HCT116 (cell line): ENCODE results near the gene SEMA4D. TPM values are rescaled to one million over a fixed set of nuclear protein-coding genes. Genes with fewer than 3 reads are reported as not detected.

Experiments used
- ATAC-seq: fragments of 200-7000 bp; cut with Tn5 transposase; 2 replicates; pipeline ENCODE4 v1.9.1; 2020; ENCODE audit warnings: mild to moderate bottlenecking, moderate library complexity
- BruUV-seq: library from RNA; stranded (reverse); fragments of 400-500 nt; replicated peaks from 2 replicates; lab custom pipeline; 2021; lab: Mats Ljungman, UMichigan
- CTCF ChIA-PET: fragments of 300-600 bp; sonication (Branson Sonifier 250); formaldehyde crosslinking; loops from one replicate; lab custom pipeline; 2021; ENCODE audit warnings: antibody characterized with exemption; lab: Charles Lee
- POLR2A ChIA-PET: fragments of 300-600, 350-600 bp; sonication (Branson Sonifier 250); formaldehyde crosslinking; loops from one replicate; lab custom pipeline; 2021; ENCODE audit warnings: antibody characterized with exemption; lab: Charles Lee
- RAD21 ChIA-PET, 2 experiments: fragments of 300-600 bp; sonication (Branson Sonifier 250); formaldehyde crosslinking; loops; one replicate each; lab custom pipeline; 2023; ENCODE audit warnings: low total read pairs in 2 of 2; ENCODE audit not compliant: uncharacterized antibody in 2 of 2, unreplicated experiment in 2 of 2, low non-redundant PET in 1 of 2; lab: Charles Lee
- DNase-seq: peaks from one replicate; pipeline ENCODE4 v3.0.0-alpha.2; 2010; ENCODE audit warnings: low read depth, low spot score
- H2AFZ ChIP-seq: fragments of 200-600 bp; shearing (Covaris generic), sonication (generic); 2 replicates; pipeline ENCODE4 v1.6.1; 2017; ENCODE audit warnings: low read depth, mixed run types, mixed read lengths, antibody characterized with exemption, low read length; ENCODE audit not compliant: poor library complexity, severe bottlenecking
- H3K27ac ChIP-seq: 2 replicates; pipeline ENCODE4 v1.5.1; 2012; ENCODE audit warnings: low read depth, low read length
- H3K27me3 ChIP-seq: fragments of 200-600 bp; sonication (generic); 2 replicates; pipeline ENCODE4 v1.6.1; 2016; ENCODE audit warnings: mixed run types, low read length, mixed read lengths; ENCODE audit not compliant: insufficient read depth
- H3K36me3 ChIP-seq, 2 experiments: fragments of 200-500 bp in 1 of 2; fragments of 200-600 bp in 1 of 2; sonication (Bioruptor generic) in 1 of 2; sonication (generic) in 1 of 2; 2 replicates each; pipeline versions ENCODE4 v1.5.1 to v1.6.1; 2014 to 2016; ENCODE audit warnings: low read length in 2 of 2, inconsistent platforms in 1 of 2, mixed read lengths in 1 of 2, mixed run types in 1 of 2; ENCODE audit not compliant: insufficient read depth in 2 of 2, control insufficient read depth in 1 of 2
- H3K4me1 ChIP-seq, 2 experiments: fragments of 200-600 bp in 1 of 2; sonication (generic) in 1 of 2; 2 replicates each; pipeline versions ENCODE4 v1.5.1 to v1.6.1; 2012 to 2017; ENCODE audit warnings: low read length in 2 of 2, inconsistent platforms in 1 of 2, mild to moderate bottlenecking in 1 of 2, mixed read lengths in 1 of 2, mixed run types in 1 of 2, moderate library complexity in 1 of 2; ENCODE audit not compliant: insufficient read depth in 2 of 2, control insufficient read depth in 1 of 2
- H3K4me2 ChIP-seq: fragments of 200-600 bp; sonication (generic); 2 replicates; pipeline ENCODE4 v1.6.1; 2017; ENCODE audit warnings: mixed run types, low read length, mixed read lengths
- H3K4me3 ChIP-seq, 2 experiments: fragments of 200-600 bp in 1 of 2; sonication (generic) in 1 of 2; replicated peaks in 1 of 2; 2 replicates each; pipeline ENCODE4 v1.5.1; 2011 to 2016; ENCODE audit warnings: low read length in 2 of 2, control low read depth in 1 of 2, low read depth in 1 of 2, mild to moderate bottlenecking in 1 of 2, mixed read lengths in 1 of 2, mixed run types in 1 of 2
- H3K79me2 ChIP-seq: fragments of 200-600 bp; sonication (generic); 2 replicates; pipeline ENCODE4 v1.6.1; 2017; ENCODE audit warnings: mild to moderate bottlenecking, mixed run types, low read length, moderate library complexity, mixed read lengths; ENCODE audit not compliant: insufficient read depth
- H3K9ac ChIP-seq: fragments of 200-600 bp; sonication (generic); 2 replicates; pipeline ENCODE4 v1.6.1; 2016; ENCODE audit warnings: low read length, mixed read lengths
- H3K9me2 ChIP-seq: fragments of 200-600 bp; sonication (generic), shearing (Covaris generic); 2 replicates; pipeline ENCODE4 v1.6.1; 2017; ENCODE audit warnings: mixed run types, mild to moderate bottlenecking, moderate library complexity; ENCODE audit not compliant: insufficient read depth
- H3K9me3 ChIP-seq, 2 experiments: fragments of 200-500 bp in 1 of 2; fragments of 200-600 bp in 1 of 2; sonication (Bioruptor generic) in 1 of 2; sonication (generic) in 1 of 2; 2 replicates each; pipeline ENCODE4 v1.6.1; 2014 to 2017; ENCODE audit warnings: low read length in 2 of 2, mixed read lengths in 2 of 2, inconsistent platforms in 1 of 2, low read depth in 1 of 2, mild to moderate bottlenecking in 1 of 2, mixed run types in 1 of 2, moderate library complexity in 1 of 2; ENCODE audit not compliant: control insufficient read depth in 1 of 2, insufficient read depth in 1 of 2
- H4K20me1 ChIP-seq: fragments of 200-600 bp; sonication (generic), shearing (Covaris generic); 2 replicates; pipeline ENCODE4 v1.6.1; 2017; ENCODE audit warnings: mixed run types, mild to moderate bottlenecking, moderate library complexity; ENCODE audit not compliant: insufficient read depth
- CBX3 ChIP-seq: IDR thresholded peaks from 2 replicates; pipeline ENCODE4 v1.6.1; 2012; ENCODE audit warnings: low read depth
- CTCF ChIP-seq, 3 experiments: fragments of 200-600 bp in 1 of 3; sonication (generic) in 1 of 3; IDR thresholded peaks in 2 of 3; conservative IDR thresholded peaks in 1 of 3; 2 replicates each; pipeline ENCODE4 v1.5.1; 2012 to 2017; ENCODE audit warnings: low read depth in 2 of 3, low read length in 2 of 3, antibody characterized with exemption in 1 of 3, borderline replicate concordance in 1 of 3, control low read depth in 1 of 3, mild to moderate bottlenecking in 1 of 3, mixed read lengths in 1 of 3, mixed run types in 1 of 3, moderate library complexity in 1 of 3; ENCODE audit not compliant: insufficient read depth in 1 of 3
- EGR1 ChIP-seq: IDR thresholded peaks from 2 replicates; pipeline ENCODE4 v1.6.1; 2012; ENCODE audit warnings: low read depth
- ELF1 ChIP-seq: IDR thresholded peaks from 2 replicates; pipeline ENCODE4 v1.6.1; 2012; ENCODE audit warnings: low read depth, borderline replicate concordance
- FOSL1 ChIP-seq: IDR thresholded peaks from 2 replicates; pipeline ENCODE4 v1.6.1; 2012; ENCODE audit warnings: low read depth
- JUND ChIP-seq: IDR thresholded peaks from 2 replicates; pipeline ENCODE4 v1.6.1; 2012
- POLR2A ChIP-seq: IDR thresholded peaks from 2 replicates; pipeline ENCODE4 v1.7.0; 2011; ENCODE audit warnings: borderline replicate concordance; ENCODE audit not compliant: insufficient read depth, insufficient read length; ENCODE audit errors: extremely low read depth
- RAD21 ChIP-seq: IDR thresholded peaks from 2 replicates; pipeline ENCODE4 v1.6.1; 2012; ENCODE audit warnings: low read depth, mild to moderate bottlenecking
- SIN3A ChIP-seq: IDR thresholded peaks from 2 replicates; pipeline ENCODE4 v1.6.1; 2012; ENCODE audit warnings: low read depth
- SP1 ChIP-seq: IDR thresholded peaks from 2 replicates; pipeline ENCODE4 v1.6.1; 2012; ENCODE audit warnings: low read depth
- SRF ChIP-seq: IDR thresholded peaks from 2 replicates; pipeline ENCODE4 v1.6.1; 2012; ENCODE audit warnings: low read depth
- TCF7L2 ChIP-seq: IDR thresholded peaks from 2 replicates; pipeline ENCODE4 v1.7.0; 2011; ENCODE audit warnings: borderline replicate concordance, inconsistent platforms; ENCODE audit not compliant: insufficient read depth, insufficient read length; ENCODE audit errors: extremely low read depth
- YY1 ChIP-seq: IDR thresholded peaks from 2 replicates; pipeline ENCODE4 v1.6.1; 2011; ENCODE audit warnings: low read length, low read depth, moderate library complexity, mild to moderate bottlenecking; ENCODE audit not compliant: insufficient replicate concordance; ENCODE audit errors: extremely low read depth
- ZFX ChIP-seq: fragments of 450-650 bp; IDR thresholded peaks from 2 replicates; pipeline ENCODE4 v1.6.1; 2017
- intact Hi-C: fragments of 100-400 bp; cut with micrococcal nuclease; formaldehyde crosslinking; loops from 2 replicates; pipeline ENCODE4 v1.10.0; 2022
- total RNA-seq: library from RNA; stranded (reverse); gene quantifications from one replicate; pipeline ENCODE4 v1.2.1, GENCODE V29; 2021; ENCODE audit not compliant: unreplicated experiment

The SEMA4D gene
- total RNA-seq, 1 experiment from 2014 or later: 32.0 TPM

DNA sequence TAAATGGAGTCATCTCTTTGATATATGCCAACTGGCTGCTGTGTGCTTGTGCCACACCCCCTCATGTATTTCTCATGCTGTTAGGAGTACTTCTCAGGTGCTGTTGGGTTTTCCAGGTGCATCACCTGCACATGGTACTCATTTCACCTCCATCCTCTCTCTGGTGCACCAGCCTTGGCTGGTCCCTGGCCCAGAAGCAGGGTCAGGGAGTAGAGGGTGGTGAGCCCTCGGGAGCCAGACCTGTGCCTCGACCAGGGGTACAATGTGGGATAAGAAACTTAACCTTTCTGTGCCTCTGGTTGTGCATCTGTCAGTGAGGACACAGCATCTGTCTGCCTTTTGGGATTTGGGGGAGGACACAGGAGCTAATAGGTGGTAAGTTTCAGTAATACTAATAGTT is 141.1 kb downstream of the SEMA4D start:
- no peaks in the 10 kb centered on the region for H4K20me1 ChIP-seq
- no TSS peak for BruUV-seq
- no peaks in the 10 kb centered on the region for H3K9me3 ChIP-seq
- ChIA-PET RAD21 (no interaction called here), CTCF (no interaction called here), POLR2A (no interaction called here)
- no peak overlapping the region for H2AFZ ChIP-seq
- H3K9me2 ChIP-seq: no peaks in the 10 kb centered on the region
- ATAC-seq (no peak), DNase-seq (no peak)
- TF ChIP-seq TCF7L2: no peak
- no peak for TF ChIP-seq SIN3A
- no peak for TF ChIP-seq ELF1
- no peak for TF ChIP-seq JUND
- no peak for TF ChIP-seq RAD21
- no peak for TF ChIP-seq EGR1
- no peaks in the 10 kb centered on the region for H3K27me3 ChIP-seq
- no peak overlapping the region for H3K9ac ChIP-seq
- intact Hi-C loops: no loop called here
- no peak overlapping the region for H3K4me3 ChIP-seq
- no peak overlapping the region for H3K27ac ChIP-seq
- H3K79me2 ChIP-seq: no peaks in the 10 kb centered on the region
- H3K4me2 ChIP-seq: no peak overlapping the region
- peaks cover 30 to 37% of the 10 kb centered on the region in 2 experiments for H3K36me3 ChIP-seq
- no peaks in the 10 kb centered on the region for H3K4me1 ChIP-seq

- H3K4me2 ChIP-seq: no peak overlapping the region
- H3K27ac ChIP-seq: no peak overlapping the region
- H3K4me3 ChIP-seq: no peak overlapping the region
- intact Hi-C loops: no loop called here
- ChIA-PET RAD21 (no interaction called here), CTCF (no interaction called here), POLR2A (no interaction called here)
- no peaks in the 10 kb centered on the region for H3K4me1 ChIP-seq
- H3K9me2 ChIP-seq: no peaks in the 10 kb centered on the region
- no peaks in the 10 kb centered on the region for H3K79me2 ChIP-seq
- H3K9me3 ChIP-seq: no peaks in the 10 kb centered on the region
- peaks cover 32 to 40% of the 10 kb centered on the region in 2 experiments for H3K36me3 ChIP-seq
- DNase-seq (no peak), ATAC-seq (no peak)
- BruUV-seq: no TSS peak
- H4K20me1 ChIP-seq: no peaks in the 10 kb centered on the region
- H2AFZ ChIP-seq: no peak overlapping the region
- TF ChIP-seq SP1 (no peak), SRF (no peak), CBX3 (no peak), FOSL1 (no peak), YY1 (no peak), ZFX (no peak), CTCF (IDR thresholded peaks at IDR 0.05 in 2 of 3, conservative IDR thresholded peaks at IDR 0.05 in 1 of 3; ENCODE audit: borderline replicate concordance in 1 of 3, insufficient read depth in 1 of 3, low read depth in 2 of 3, low read length in 2 of 3) (no peak), JUND (no peak), POLR2A (no peak), TCF7L2 (no peak), ELF1 (no peak)
- H3K9ac ChIP-seq: no peak overlapping the region
- no peaks in the 10 kb centered on the region for H3K27me3 ChIP-seq
Measured at GRCh38 chr9:89354471-89354870, 143.4 kb downstream of the SEMA4D start.
